COLO829 (cell line): ENCODE measurements around the gene DNER.
"Not testable (repeated sequence)": the region's sequence is repeated elsewhere in the genome, so short reads cannot be mapped to it uniquely, and the experiment has no call there.

Experiments
- DNase-seq: peaks from one replicate; pipeline ENCODE4 v3.0.0; 2012; ENCODE audit warnings: low spot score

DNER gene

DNA sequence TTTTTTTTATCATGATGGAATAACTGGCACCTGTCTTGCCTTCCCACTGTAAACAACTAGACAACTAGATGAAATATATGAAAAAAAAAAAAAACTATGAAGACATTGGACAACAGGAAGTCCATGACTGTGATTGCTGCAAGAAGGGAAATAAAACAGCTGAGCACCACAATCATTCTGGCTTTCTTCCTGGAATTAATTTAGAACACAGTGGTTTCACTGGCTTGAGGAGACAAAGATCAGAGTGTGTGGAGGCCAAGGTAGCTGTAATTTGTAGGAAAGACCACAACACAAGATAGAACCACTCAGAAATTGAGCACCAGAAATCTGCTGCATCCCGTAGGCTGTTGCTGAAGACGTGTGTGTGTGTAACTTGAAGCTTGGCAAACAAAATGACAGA is 322.2 kb downstream of the DNER start:
- no peak for DNase-seq

DNA sequence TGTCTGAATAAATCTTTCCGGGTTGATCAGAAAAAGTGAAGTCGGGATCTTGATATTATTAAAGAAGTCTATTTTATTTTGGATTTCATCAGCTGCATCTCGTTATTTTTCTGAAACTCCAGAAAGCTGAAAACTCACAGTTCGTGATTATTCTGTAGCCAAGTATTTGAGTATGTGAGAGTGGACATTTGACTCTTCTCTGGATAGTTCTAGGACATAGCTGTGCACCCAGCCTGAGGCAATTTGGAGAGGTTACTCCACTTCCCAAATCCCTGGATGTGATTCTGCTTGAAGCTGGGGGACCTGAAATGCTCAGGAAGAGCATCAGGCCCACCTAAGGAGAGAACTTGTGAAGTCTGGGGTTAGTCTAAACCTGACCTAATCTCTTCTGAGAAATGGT is 325.6 kb downstream of the DNER start:
- DNase-seq: no peak

DNA sequence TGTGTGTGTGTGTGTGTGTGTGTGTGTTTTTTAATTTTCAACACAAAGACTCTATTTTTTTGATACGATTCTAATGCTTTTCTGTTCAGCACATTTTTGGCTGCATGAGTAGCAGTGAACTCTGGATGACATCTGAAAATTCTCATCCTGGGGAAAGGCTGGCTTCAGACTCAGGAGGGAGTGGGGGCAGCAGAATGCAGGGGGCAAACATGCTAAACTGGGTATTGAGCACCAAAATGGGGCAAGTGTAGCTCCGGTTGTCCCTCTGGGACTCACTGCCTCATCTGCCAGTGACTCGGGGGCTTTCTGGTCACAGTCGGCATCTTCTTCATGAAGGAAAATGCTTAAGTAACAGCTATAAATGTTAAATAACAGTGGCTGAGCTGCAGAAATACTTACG is 326.5 kb downstream of the DNER start:
- DNase-seq: no peak

DNA sequence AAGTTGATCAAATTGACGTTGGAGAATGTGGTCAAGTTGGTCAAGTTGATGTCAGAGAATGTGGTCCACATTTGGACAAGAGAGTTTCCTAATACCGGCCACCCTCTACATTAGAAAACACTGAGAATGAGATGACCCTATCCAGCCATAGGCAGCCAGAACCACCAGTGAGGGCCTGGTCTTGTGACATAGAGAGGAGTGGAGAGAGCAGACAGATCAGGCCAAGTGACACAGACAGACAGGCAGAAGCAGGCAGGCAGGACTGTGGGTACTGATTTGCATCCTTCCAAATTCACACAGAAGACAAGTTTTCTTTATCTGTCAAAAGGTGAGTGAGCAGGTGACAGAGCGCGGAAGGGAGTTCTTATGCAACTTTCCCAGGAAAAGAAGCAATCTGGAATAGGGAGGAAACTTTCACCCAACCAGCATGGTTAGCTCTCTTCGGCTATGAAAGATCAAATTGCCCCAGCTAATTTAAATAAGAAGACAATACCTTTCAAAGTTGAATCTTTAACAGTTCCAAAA is 334.2 kb downstream of the DNER start:
- no peak for DNase-seq

DNA sequence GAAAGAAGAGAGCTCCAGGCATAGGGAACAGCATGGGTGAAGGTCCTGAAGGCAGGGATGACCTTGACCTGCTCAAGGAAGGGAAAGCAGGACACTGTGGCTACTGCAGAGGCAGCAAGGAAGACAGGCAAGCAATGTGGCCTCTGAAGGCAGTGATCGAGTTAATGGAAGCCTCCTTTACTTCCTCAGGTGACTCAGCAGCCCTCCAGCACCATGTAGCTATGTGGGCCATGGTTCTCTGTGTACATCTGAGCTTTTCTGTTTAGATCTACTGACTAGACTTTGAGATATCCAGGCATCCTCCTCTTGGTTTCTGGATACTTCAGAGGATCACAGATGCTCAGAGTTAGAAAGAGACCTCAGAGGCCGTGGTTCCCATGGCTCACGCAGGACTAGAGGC is 336.0 kb downstream of the DNER start:
- DNase-seq: no peak

DNA sequence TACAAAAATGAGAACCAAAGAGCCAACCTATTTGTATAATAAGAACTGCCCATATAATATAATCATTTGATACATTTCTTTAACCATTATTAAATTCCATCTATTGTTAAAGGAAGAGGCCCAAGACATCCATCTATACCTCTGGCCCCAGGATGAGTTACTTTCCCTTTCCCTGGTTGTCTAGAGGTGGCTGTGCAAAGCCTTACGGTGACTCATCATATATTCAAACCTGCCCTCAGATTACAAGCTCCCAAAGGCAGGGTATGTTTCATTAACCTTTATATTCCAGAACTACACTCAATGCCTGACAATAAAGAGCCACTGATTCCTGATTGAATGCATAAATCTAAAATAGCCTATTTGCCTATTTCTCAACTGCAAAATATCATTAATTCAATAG is 337.5 kb downstream of the DNER start:
- no peak for DNase-seq

DNA sequence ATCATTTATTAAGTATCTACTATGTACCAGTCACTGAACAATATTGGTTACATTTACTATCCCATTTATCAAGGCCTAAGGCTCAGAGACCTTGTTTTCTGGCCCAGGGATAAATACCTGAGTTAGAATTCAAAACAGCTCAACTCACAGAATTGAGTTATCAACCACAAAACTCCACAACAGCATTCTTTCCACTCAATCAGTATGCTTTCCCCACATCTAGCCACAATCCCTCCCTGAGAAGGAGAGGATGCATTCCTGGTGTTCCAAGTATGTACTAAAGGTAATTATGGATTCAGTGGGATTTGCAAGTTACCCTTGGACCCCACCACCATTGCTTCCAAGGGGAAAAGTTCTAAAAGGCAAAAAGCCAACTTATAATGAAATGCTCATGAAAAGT is 339.1 kb downstream of the DNER start:
- no peak for DNase-seq

DNA sequence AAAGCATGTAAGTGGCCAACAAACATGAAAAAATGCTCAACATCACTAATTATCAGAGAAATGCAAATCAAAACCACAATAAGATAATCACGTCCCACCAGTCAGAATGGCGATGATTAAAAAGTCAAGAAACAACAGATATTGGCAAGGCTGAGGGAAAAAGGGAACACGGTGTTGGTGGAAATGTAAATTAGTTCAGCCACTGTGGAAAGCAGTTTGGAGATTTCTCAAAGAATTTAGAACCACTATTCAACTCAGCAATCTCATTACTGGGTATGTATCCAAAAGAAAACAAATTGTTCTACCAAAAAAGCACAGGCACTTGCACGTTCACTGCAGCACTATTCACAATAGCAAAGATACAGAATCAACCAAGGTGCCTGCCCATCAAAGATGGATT is 341.0 kb downstream of the DNER start:
- DNase-seq: not testable (repeated sequence)

DNA sequence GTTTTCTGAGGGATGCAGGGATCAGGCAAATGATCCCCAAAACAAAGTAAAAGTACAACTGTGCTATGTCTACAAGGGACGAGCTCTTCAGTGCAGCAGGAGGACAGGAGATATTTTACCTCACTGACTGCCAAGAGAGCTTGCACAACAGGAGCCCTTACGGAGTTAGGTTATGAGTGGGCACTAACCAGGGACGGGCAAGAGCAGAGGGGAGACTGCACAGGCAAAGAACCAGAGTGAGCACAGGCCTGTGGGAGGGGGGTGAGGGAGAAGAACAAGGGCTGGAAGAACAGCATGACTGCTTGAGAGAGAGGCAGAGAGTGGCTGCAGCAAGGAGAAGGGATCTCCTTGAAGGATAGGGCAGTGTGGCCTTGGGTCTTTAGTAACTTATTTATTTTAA is 342.1 kb downstream of the DNER start:
- DNase-seq: no peak

DNA sequence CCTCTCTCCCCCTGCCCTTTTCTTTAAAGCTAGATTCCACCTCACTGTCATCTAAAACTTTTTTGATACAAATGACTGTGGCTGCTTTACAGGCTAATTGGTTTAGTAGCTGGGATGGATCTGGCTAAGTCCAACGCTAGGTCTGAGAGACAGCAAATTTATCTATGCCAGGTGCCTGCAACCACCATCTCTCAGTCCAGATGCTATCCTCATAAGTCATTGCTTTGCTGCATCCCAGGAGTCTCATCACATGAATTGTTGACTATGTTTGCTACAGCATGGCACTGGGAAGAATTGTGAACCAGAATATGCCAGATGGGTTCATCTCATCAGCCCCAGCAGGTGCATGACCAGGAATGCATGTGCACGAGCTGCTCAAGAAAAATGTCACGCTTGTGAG is 343.3 kb downstream of the DNER start:
- no peak for DNase-seq

DNA sequence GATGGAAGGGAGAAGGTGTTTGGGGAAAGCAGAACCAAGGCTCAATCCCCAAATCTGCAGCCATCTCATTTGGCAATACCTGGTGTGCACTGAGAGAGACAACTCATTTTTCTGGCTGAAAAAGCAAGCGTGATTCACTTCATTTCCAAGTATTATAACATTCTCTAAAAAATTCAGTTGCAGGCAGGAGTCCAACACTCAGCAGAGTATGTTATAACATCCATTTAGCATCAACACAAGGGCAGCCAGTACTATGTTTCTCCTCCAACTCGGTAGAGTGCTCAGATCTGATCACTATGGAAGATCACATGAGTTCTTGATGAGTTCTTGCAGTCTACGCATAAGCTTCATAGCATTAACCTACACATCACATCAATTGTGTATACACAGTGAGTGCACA is 343.8 kb downstream of the DNER start:
- DNase-seq: no peak

DNA sequence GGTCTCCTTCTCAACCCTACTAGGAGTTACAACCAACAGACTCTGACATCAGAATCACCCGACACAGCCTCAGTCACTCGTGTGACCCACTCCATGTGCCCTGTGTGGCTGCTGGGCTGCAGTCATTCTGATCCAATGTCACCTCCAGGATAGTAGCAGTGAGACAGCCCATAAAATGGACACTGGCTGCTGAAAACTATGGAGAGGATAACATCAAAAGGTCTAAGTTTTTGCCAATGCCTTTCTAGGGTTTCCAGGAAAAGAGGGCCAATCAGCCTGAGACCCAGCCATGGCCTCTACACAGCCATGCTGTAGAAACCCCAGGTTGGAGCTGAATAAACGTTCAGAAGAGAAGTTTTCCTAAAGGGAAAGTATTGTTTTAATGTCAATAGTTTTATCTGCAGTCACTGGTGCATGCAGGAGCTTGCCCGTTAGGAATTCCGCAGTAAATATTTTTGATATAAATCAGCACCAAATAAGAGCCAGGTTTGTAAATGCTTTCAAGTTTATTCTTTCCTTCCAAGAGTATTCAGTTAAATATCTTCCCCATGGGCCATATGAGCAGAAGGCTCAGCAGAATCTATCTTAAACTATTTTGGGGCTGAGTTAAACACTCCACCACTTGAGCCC is 351.1 kb downstream of the DNER start:
- DNase-seq: no peak

DNA sequence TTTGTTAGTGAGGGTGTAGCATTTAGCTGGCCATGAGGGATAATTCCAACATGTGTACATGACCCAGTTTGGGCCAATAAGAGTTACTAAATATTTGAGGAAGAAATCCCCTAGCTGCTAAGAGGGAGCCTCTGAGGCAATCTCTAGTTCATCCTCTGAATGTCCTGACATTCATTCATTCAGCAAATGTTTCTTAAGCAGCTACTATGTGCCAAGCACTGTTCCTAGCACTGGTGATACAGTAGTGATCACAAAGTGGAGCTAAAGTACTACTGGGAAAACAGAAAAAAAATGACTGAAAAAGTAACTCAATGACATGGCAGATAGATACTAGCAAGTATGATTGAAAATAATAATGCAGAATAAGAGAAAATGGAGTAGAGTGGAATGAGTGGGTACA is 363.5 kb downstream of the DNER start:
- no peak for DNase-seq

DNA sequence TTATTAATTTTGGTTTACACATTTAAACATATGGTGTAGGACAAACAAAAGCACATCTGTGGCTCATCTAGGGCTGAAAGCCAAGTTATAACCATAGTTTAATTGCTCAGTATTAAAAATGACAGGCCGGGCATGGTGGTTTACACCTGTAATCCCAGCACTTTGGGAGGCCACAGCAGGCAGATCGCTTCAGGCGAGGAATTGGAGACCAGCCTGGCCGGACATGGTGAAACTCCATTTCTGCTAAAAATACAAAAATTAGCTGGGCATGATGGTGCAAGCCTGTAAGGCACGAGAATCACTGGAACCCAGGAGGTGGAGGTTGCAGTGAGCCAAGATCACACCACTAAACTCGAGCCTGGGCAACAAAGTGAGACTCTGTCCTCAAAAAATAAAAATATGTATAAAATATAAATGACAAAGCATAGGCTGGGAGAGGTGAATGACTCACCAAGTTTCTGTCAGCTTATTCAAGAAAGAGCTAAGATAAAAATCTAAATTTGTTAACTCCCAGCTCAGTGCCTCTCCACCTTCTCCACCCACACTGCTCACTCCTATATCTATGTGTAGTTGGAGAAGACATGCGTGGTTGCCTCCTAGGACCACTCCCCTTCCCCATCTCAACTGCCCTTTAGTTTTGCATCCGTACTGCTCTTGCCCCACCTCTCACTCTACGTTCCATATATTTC is 364.1 kb downstream of the DNER start:
- DNase-seq: peak; percentile 19

DNA sequence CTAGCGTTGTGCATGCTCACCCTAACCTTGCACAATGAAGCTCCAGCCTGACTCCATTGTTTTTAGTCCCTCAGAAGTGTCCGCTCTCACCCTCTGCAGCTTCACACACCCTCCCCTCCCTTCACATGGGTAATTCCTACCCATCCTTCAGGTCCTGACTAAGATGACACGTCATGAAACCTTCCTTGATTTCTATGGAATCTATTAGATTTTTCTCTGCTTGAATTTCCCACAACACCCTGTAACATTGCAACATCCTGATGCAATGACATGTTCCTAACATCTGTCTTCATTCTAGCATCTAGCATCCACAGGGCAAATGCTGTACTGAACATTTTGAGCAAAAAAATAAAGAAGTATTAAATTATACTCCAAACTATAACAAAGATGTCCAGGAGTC is 366.2 kb downstream of the DNER start:
- DNase-seq: no peak

DNA sequence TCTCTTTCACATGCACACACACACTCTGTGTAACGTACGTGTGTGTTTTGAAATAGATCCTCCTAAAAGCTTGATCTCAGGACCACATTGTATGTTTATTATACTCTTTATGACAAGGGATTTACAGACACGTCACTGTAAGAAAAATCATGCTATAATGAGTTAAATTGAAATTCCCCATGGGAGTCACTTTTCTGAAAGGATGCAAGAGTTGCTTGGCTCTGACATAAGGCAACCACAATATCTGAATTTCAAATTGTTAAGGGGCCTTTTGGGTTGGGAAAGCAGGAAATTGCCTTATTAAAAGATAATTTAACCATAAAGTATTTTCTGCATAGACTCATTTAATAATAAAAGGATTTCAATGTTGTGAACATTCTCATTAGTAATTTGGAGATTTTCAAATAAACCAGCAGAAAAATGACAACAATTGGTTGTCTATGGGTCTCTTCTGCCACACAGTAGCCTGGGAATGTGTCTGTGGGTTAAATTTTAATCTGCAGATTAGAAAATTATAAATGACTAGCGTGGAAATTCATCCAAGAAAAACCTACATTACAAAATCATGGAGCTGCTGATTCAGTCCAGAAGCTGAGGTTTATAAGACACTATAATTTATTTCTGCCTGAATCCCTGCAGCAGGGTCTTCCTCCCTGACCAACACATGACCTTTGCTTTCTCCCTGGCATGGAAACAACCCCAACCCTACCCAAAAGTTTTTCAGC is 367.4 kb downstream of the DNER start:
- no peak for DNase-seq

DNA sequence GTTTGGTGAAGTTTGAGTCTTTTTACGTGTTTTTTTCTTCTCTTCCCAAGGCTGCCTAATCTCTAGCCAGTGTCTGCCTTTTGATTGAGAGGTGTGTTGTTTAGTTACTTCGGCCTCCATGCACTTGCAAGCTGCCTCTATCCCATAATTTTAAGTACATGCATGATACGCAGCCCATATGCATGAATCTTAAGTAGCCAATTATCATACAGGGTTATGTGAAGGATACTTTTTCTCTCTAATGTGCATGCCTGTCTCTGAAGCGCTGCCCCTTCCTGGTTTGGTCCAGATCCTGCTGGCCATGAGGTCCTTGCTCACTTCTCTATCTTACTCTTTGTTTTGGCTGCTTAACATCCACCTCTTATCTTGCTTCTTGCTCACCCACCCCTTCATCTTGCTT is 369.4 kb downstream of the DNER start:
- DNase-seq: no peak

DNA sequence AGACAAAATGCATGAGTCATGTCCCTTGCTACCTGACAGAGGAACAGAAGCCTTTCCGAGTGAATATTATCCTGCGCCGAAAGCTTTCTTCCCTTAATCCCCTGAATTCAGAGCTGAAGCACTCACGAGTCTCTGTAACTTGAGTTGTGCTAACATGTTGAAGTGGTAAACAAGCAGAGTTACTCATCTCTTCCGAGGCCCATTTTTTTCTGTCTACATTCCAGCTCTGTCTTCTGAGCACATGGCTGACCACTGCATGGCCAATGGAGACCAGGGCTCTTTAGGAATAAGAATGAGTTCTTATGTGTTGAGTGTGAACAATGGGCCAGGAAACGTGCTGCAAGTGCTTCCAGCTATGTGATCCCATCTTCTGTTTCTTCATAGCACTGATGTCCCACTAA is 370.2 kb downstream of the DNER start:
- peak; percentile 32 for DNase-seq

DNA sequence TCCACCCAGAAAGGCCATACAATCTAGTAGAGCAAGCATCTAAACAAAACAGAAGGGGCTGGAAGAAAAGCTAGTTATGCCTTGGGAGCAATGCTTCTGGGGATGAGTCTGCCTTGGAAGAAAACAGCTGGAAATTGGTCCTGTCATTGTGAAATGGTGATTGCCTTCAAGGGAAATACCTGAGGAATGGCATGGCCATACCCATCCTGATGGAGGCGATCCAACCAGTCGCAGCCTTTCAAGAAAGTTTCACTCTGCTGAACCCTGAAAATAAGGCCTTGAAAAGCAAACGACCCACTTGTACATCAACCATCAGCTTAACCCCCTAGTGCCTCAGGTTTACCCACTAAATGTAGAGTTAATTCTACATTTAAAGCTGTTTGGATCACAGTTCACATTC is 370.7 kb downstream of the DNER start:
- DNase-seq: no peak

DNA sequence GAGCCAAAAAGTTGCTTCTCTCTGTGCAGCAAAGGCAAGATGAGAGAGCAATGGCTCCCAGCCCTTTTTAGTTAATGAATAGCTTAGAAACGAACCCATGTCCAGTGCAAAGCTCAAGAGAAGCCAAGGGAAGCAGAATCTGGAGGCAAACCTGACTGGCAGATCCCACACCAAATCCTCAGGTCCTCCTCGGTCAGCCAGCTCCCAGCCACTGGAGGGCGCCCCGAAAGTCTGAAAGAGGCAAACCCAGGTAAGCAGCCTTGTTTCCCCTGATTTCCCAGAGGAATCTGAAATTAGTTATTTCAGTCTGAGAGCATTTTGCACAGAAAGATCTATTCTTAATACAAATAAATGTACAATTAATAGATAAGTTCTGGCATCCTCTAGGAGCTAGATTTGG is 372.0 kb downstream of the DNER start:
- peak; percentile 33 for DNase-seq

DNA sequence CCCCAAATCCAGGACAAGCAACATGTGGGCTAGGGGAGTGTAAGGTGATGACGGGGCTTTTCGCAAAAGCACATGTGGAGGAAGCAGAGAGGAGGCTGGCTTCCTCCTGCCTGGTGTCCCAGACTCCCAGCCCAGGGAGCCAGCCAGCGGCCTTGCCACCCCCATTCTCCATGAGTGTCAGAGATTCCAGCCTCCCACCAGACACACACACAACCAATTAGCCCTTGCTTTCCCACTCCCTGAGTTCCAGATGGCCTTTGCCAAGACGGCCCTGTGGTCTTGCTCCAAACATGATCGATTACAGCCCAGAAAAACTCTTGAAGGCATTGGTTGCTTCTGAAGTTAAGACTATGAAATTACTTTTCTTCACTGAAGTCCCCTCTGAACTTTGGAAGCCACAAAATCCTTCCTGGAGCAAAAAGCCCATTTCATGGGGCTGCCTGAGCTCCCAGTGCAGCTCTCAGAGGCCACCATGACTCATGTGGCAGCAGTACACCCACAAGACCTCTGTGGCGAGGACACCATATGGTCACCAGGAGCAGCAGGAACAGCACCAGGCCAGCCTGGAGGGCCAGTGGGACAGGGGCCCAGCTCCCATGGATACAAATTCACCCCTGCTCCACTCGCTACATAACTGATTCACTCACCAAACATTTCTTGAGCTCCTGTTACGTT is 374.1 kb downstream of the DNER start:
- DNase-seq: no peak

DNA sequence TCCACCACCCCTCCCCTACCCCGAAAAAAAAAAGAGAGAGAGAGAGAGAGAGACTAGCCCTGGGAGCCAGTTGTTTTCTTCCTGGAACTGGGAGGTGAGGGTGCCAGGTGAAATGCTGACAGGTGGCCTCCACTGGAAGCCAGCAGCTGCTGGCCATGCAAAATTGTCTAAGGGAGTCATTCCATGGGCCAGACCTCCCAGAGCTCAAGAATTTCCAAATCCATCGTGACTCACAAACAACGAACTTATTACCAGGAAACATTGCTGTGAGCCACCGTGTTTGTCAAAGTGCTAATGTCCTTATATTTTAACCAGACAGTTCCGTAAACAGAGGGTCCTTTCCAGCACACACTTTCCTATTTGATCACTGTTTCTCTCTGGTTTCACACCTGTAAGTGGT is 374.7 kb downstream of the DNER start:
- DNase-seq: no peak

DNA sequence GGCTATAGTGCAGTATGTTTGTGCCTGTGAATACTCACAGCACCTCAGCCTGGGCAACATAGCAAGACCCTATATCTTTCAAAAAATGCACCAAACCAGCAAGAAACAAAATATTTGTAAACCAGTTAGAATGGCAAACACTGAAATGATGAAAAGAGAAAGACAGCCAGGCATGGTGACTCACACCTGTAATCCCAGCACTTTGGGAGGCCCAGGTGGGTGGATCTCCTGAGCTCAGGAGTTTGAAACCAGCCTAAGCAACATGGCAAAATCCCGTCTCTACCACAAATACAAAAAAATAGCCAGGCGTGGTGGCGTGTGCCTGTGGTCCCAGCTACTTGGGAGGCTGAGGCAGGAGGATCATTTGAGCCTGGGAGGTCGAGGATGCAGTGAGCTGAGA is 375.2 kb downstream of the DNER start:
- not testable (repeated sequence) for DNase-seq
